Endothelial cell of umbilical vein (primary cell): ENCODE measurements around the gene CHTOP. TPM values are rescaled to one million over a fixed set of nuclear protein-coding genes. Genes with fewer than 3 reads are reported as not detected.
A peak's percentile ranks its signal among the peaks of the same experiment; 100 is the strongest.

Source experiments
- BruUV-seq: library from RNA; stranded (reverse); fragments of 400-500 nt; replicated peaks from 2 replicates; lab custom pipeline; 2021; lab: Mats Ljungman, UMichigan
- CTCF ChIA-PET: fragments of 300-600, 350-600 bp; sonication (Branson Sonifier 250); formaldehyde crosslinking; loops from one replicate; lab custom pipeline; 2021; ENCODE audit warnings: antibody characterized with exemption, inconsistent platforms; lab: Charles Lee
- POLR2A ChIA-PET: fragments of 300-600, 350-600 bp; sonication (Branson Sonifier 250); formaldehyde crosslinking; loops from one replicate; lab custom pipeline; 2021; ENCODE audit warnings: antibody characterized with exemption, inconsistent platforms; lab: Charles Lee
- DNase-seq: peaks from one replicate; pipeline ENCODE4 v3.0.0-alpha.2; 2011; ENCODE audit warnings: low read depth, low spot score
- FAIRE-seq: peaks from 2 replicates; lab custom pipeline; 2011; peaks lifted over from hg19 to GRCh38; lab: Jason Lieb, UNC
- H2AFZ ChIP-seq: 2 replicates; pipeline ENCODE4 v1.6.0; 2012; ENCODE audit warnings: low read depth, low read length, control low read depth, inconsistent platforms
- H3K27ac ChIP-seq: 2 replicates; pipeline ENCODE4 v1.5.1; 2011; ENCODE audit warnings: low read depth, mild to moderate bottlenecking, control low read depth, low read length, moderate library complexity; ENCODE audit not compliant: insufficient read depth
- H3K27me3 ChIP-seq, 2 experiments: 2 replicates each; pipeline versions ENCODE4 v1.6.0 to v1.6.1; 2011; ENCODE audit warnings: low read length in 2 of 2, mixed read lengths in 1 of 2; ENCODE audit not compliant: control insufficient read depth in 2 of 2, insufficient read depth in 2 of 2
- H3K36me3 ChIP-seq, 2 experiments: 2 replicates in 1 of 2; 3 replicates in 1 of 2; pipeline ENCODE4 v1.5.1; 2011; ENCODE audit warnings: low read length in 2 of 2, mild to moderate bottlenecking in 1 of 2, moderate library complexity in 1 of 2; ENCODE audit not compliant: control insufficient read depth in 2 of 2, insufficient read depth in 2 of 2; ENCODE audit errors: extremely low read depth in 1 of 2
- H3K4me1 ChIP-seq: 3 replicates; pipeline ENCODE4 v1.5.1; 2011; ENCODE audit warnings: mild to moderate bottlenecking, low read length; ENCODE audit not compliant: control insufficient read depth, insufficient read depth; ENCODE audit errors: extremely low read depth
- H3K4me2 ChIP-seq: 2 replicates; pipeline ENCODE4 v1.6.1; 2011; ENCODE audit warnings: low read length, control low read depth, mixed read lengths; ENCODE audit not compliant: insufficient read depth
- H3K4me3 ChIP-seq, 3 experiments: fragments of 200-600 bp in 1 of 3; sonication (generic), shearing (Covaris generic) in 1 of 3; replicated peaks in 1 of 3; 2 replicates each; pipeline ENCODE4 v1.5.1; 2011 to 2016; ENCODE audit warnings: control low read depth in 3 of 3, low read length in 3 of 3, mild to moderate bottlenecking in 2 of 3, inconsistent platforms in 1 of 3, low read depth in 1 of 3, moderate library complexity in 1 of 3; ENCODE audit not compliant: insufficient read depth in 1 of 3
- H3K79me2 ChIP-seq: 2 replicates; pipeline ENCODE4 v1.6.0; 2012; ENCODE audit warnings: low read length, inconsistent platforms; ENCODE audit not compliant: control insufficient read depth, insufficient read depth
- H3K9ac ChIP-seq: replicated peaks from 2 replicates; pipeline ENCODE3; 2011; ENCODE audit warnings: low read length, control low read depth; ENCODE audit not compliant: insufficient read depth; ENCODE audit errors: extremely low read depth
- H3K9me1 ChIP-seq: replicated peaks from 3 replicates; pipeline ENCODE4 v1.6.0; 2011; ENCODE audit warnings: mild to moderate bottlenecking, low read length; ENCODE audit not compliant: control insufficient read depth, insufficient read depth; ENCODE audit errors: extremely low read depth
- H3K9me3 ChIP-seq: replicated peaks from 2 replicates; pipeline ENCODE4 v1.5.1; 2012; ENCODE audit warnings: low read length, inconsistent platforms; ENCODE audit not compliant: control insufficient read depth, insufficient read depth
- H4K20me1 ChIP-seq: replicated peaks from 2 replicates; pipeline ENCODE3; 2011; ENCODE audit warnings: mild to moderate bottlenecking, low read length; ENCODE audit not compliant: control insufficient read depth, insufficient read depth; ENCODE audit errors: extremely low read depth
- EZH2 ChIP-seq: IDR thresholded peaks from 2 replicates; pipeline ENCODE4 v1.6.1; 2012; ENCODE audit warnings: borderline replicate concordance, low read depth, mild to moderate bottlenecking, moderate library complexity, low read length, inconsistent platforms; ENCODE audit not compliant: severe bottlenecking
- MAX ChIP-seq: IDR thresholded peaks from 2 replicates; pipeline ENCODE4 v1.6.1; 2011; ENCODE audit not compliant: insufficient read depth, insufficient read length
- POLR2A ChIP-seq: IDR thresholded peaks from 2 replicates; pipeline ENCODE4 v1.6.1; 2012; ENCODE audit warnings: low read depth, mild to moderate bottlenecking, control low read depth, low read length
- POLR2AphosphoS5 ChIP-seq: IDR thresholded peaks from 2 replicates; pipeline ENCODE4 v1.6.1; 2012; ENCODE audit warnings: low read depth, mild to moderate bottlenecking, control low read depth, low read length, moderate library complexity; ENCODE audit not compliant: insufficient read depth
- dilution Hi-C: fragments of 300-500 bp; cut with MboI; formaldehyde crosslinking; loops from one replicate; pipeline ENCODE4 v1.15.0; 2019; ENCODE audit warnings: low sequenced_read_pairs; ENCODE audit not compliant: extremely low pct_ligation_motif_present
- intact Hi-C: fragments of 100-400 bp; cut with micrococcal nuclease; formaldehyde crosslinking; loops from one replicate; pipeline ENCODE4 v1.10.0; 2022
- polyA plus RNA-seq, 4 experiments: library from polyadenylated mRNA; depleted of rRNA in 3 of 4; stranded (reverse) in 3 of 4; unstranded in 1 of 4; fragments of >200 nt; gene quantifications; 2 replicates each; pipeline versions ENCODE4 v1.2.1 to v1.2.3, GENCODE V29; 2011 to 2012; ENCODE audit warnings: missing spikeins in 1 of 4
- total RNA-seq: library from RNA; stranded (reverse); gene quantifications from 2 replicates; pipeline ENCODE4 v1.2.3, GENCODE V29; 2021
- TF ChIP-seq, protein P1 (sequence below), 2 donors: IDR thresholded peaks; 1 replicate in 1 of 2; 2 replicates in 1 of 2; pipeline ENCODE4 v1.5.1; 2011; ENCODE audit warnings: low read length in 2 of 2, mild to moderate bottlenecking in 2 of 2, moderate library complexity in 2 of 2, control low read depth in 1 of 2, inconsistent platforms in 1 of 2, low read depth in 1 of 2; ENCODE audit not compliant: insufficient read depth in 1 of 2; ENCODE audit errors: extremely low read depth in 1 of 2

Gene CHTOP
- total and polyA plus RNA-seq, 2 donors (not counting 3 experiments of a cell fraction or from before 2014, with no cell fraction given) = 62.0 to 74.4 TPM

DNA sequence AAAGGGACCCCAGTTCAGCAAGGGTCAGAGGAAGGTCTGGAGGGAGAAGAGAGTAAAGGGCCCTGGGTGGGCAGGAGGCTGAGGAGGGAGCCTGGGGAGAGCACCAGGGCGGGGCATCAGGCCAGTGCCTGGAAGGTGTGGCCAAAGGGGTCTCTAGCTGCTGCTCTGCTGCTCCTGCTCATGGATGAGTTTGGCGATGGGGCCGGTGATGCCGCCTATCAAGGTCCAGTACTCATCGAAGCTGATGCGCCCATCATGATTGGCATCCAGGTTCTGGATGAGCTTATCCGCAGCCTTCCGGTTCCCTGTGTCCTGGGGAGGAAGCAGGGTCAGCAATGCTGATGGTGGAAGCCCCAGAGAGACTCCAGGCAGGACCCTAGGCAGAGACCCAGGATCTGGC lies 26.5 kb upstream of the CHTOP start:
- Histone ChIP-seq H3K4me2 (peak overlapping the region; percentile 83), H3K9ac (peak overlapping the region; percentile 98), H3K4me1 (peaks cover 40% of the 10 kb centered on the region), H3K27me3 (no peaks in the 10 kb centered on the region), H3K79me2 (peaks cover 39% of the 10 kb centered on the region), H2AFZ (no peak overlapping the region), H3K4me3 (peak overlapping the region; percentile 2 to 87 (median 86)), H4K20me1 (no peaks in the 10 kb centered on the region), H3K9me3 (no peaks in the 10 kb centered on the region), H3K9me1 (no peaks in the 10 kb centered on the region), H3K36me3 (peaks cover 13% of the 10 kb centered on the region in 2 experiments), H3K27ac (peak overlapping the region; percentile 98)
- TF ChIP-seq POLR2A = no peak
- TF ChIP-seq, protein P1, sequence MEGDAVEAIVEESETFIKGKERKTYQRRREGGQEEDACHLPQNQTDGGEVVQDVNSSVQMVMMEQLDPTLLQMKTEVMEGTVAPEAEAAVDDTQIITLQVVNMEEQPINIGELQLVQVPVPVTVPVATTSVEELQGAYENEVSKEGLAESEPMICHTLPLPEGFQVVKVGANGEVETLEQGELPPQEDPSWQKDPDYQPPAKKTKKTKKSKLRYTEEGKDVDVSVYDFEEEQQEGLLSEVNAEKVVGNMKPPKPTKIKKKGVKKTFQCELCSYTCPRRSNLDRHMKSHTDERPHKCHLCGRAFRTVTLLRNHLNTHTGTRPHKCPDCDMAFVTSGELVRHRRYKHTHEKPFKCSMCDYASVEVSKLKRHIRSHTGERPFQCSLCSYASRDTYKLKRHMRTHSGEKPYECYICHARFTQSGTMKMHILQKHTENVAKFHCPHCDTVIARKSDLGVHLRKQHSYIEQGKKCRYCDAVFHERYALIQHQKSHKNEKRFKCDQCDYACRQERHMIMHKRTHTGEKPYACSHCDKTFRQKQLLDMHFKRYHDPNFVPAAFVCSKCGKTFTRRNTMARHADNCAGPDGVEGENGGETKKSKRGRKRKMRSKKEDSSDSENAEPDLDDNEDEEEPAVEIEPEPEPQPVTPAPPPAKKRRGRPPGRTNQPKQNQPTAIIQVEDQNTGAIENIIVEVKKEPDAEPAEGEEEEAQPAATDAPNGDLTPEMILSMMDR (IDR thresholded peaks at IDR 0.05; ENCODE audit: extremely low read depth in 1 of 2, insufficient read depth in 1 of 2, low read depth in 1 of 2, low read length in 2 of 2) = no peak
- no peak for TF ChIP-seq POLR2AphosphoS5
- no peak for TF ChIP-seq EZH2
- TF ChIP-seq MAX = no peak
- FAIRE-seq (no peak), DNase-seq (no peak)
- dilution Hi-C loops (no loop called here), intact Hi-C loops (no loop called here)
- no TSS peak for BruUV-seq
- POLR2A ChIA-PET = interaction anchor here (0.6 to 4.9 kb wide), 8 partner anchors 9 to 356 kb away, joined by 3 to 43 read pairs (median 4); partner anchors contain the start of genes CHTOP, S100A1, S100A13 and SLC39A1
- CTCF ChIA-PET = interaction anchor here (1.1 to 7.7 kb wide), 8 partner anchors 10 to 97 kb away, joined by 3 to 54 read pairs (median 7); partner anchors contain the start of genes CHTOP, S100A1 and S100A13
